Uterus (tissue), 2 donors: ENCODE data around the gene LMAN2L.

Experiments used
- CTCF ChIP-seq, 4 experiments: fragments of 200-600 bp in 2 of 4; fragments of 450-650 bp in 2 of 4; sonication (generic) in 2 of 4; IDR thresholded peaks; one replicate each; pipeline ENCODE4 v1.5.1; 2016 to 2019; ENCODE audit warnings: antibody characterized with exemption in 4 of 4, mild to moderate bottlenecking in 2 of 4, moderate library complexity in 1 of 4
- POLR2A ChIP-seq, 2 donors: fragments of 450-650 bp; IDR thresholded peaks; one replicate each; pipeline ENCODE4 v1.6.1; 2016; ENCODE audit warnings: antibody characterized with exemption in 2 of 2, mild to moderate bottlenecking in 1 of 2, moderate library complexity in 1 of 2

GRCh38 chr2:96683972-96684820, 55.7 kb downstream of the LMAN2L start:
- TF ChIP-seq CTCF (IDR thresholded peaks at IDR 0.05) (no peak), POLR2A (IDR thresholded peaks at IDR 0.05) (no peak)
